CD4-positive, alpha-beta T cell treated with Interleukin-2 at 100 ng/mL for 4 hours (primary cell): ENCODE data around the gene DCLK1.
"Not testable (repeated sequence)": the region's sequence is repeated elsewhere in the genome, so short reads cannot be mapped to it uniquely, and the experiment has no call there.

Experiments used
- DNase-seq: peaks from one replicate; pipeline ENCODE4 v3.0.0-alpha.2; 2020; ENCODE audit warnings: low spot score

DCLK1 gene

DNA sequence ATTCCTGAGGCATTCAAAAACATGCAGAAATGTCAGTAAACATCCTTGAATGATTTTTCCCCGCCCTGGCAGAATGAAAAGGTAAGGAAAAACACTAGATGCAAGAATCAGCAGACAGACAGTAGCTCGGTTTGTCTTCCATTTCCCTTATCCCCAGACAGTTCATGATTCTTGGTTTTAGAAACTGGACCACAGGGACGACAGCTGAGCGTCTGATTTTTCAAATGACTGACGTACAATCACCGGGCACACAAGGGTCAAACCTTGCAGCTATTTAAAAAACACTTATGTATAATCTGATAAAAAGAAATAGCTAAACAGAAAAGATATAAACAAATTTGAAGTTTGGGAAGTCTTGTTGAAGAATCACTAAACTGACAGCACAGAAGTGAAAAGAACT is 47.1 kb downstream of the DCLK1 start:
- DNase-seq, result no peak

DNA sequence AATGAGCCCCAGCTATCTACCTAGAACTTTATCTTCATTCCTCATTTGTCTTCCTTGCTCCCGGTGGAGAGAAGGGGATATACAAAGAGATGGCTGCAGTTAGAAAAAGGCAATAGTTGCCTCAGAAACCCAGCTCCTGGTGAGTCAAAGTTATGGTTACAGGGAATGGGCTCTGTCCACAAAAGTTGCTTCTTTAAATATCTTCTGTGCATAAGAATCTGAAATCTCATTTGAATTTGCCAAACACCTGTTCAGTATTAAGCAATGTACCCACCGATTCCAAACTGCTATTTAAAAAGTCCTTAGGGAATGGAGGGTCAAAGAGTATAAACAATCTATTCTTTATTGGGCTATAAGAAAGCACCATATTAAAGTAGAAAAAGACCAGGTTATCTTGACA is 48.4 kb downstream of the DCLK1 start:
- DNase-seq, result no peak

DNA sequence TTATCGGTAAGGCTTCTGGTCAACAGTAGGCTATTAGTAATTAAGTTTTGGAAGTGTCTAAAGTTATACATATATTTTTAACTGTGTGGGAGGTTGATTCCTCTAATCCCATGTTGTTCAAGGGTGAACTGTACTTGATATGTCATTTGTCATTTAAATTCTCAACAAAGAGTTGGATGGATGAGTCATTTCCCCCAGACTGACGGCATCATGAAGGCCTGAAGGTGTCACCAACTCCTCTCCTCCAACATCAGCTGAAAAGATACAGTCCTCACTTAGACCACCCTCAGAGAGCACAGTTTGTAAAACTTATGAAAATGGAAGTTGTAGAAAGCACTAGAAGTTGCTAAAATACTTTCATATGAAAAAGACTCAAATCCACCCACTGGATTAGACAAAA is 48.8 kb downstream of the DCLK1 start:
- no peak for DNase-seq

DNA sequence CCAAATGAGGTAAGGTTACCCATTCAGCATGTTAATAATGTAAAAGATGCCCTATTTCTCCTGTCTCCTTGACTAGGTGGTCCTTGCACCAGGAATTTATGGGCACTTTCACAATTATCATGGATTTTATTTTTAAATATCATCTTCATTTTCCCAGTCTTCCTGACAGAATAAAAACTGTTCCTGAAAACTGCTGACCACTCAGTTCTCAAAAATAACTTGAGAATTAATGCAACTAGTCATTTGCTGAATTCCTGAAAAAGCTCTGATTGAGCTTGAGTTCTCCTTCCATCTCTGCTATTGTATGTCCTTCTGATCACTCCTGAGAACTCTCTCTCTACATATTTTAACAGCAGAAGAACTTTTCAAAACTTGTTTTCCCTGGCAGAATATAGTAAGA is 55.0 kb downstream of the DCLK1 start:
- DNase-seq, result no peak

DNA sequence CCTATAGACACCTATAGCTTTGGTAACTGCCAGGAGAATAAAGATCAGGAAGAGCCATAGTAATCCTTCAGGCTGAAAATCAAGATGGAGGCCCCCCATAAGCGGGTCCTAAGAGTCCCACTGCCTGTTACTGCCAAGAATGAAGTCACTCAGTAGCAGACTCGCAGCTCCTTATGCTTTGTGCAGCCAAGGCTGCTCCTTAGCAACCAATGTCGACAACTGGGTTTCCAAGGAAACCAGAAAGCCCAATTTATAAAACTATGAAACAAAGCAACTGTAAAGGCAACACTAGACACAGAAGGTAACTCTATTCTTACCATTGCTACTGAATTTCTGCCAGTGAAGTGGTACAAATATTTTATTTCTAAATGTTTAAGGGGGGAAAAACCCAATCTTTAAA is 56.5 kb downstream of the DCLK1 start:
- DNase-seq, result no peak

DNA sequence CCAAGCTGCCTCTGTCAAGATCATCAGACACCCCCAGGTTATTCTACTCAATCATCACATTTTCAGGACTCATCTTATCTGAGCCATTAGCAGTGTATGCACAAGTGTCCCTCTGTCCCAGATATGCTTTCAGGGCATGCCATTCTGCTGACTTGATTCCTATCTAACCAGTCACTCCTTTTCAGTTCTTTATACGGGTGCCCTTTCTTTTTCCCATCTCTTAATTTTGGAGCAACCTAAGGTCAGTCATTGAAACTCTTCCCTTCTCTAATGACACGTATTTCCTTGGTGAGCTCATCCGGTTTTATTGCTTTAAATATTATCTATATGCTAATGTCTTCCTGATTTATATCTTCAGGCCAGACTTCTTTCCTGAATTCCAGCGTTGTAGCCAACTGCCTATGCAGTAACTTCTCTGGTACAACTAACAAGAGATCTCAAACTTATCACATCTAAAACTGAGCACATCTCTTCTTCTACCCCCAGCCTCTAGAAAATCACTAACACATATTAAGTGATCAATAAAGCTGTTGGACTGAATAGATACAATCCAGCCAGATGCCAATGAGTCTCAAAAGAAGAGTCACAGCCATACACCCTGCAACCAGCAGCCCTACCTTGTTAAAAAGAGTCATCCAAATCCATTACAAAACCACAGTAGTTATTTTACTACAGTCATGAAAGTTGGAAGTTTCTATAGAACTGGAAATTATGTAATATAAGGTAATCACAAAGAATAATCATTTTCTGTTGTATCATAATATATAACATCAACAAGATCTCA is 58.8 kb downstream of the DCLK1 start:
- no peak for DNase-seq

DNA sequence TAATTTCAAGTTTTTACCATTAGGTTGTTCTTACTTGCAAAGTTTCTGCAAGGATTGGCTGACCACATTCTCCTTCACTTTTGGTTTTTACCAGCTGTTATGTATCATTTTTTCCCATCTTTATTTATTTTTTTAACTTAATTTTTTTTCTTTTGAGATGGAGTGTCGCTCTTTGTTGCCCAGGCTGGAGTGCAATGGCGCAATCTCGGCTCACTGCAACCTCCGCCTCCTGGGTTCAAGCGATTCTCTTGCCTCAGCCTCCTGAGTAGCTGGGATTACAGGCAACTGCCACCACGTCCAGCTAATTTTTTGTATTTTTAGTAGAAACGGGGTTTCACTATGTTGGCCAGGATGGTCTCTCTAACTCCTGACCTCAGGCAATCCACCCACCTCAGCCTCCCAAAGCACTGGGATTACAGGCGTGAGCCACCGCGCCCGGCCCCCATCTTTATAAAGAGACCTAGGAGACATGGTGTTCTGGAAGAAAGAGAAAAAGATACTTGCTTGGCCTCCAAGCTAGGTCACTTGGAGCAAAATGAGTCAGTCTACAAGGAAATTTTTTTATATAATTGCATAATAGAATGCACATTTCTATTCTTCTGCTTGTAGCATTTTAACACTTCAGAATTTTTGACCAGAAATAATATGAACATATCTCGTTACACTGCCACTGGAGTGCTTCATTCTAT is 60.5 kb downstream of the DCLK1 start:
- DNase-seq, result not testable (repeated sequence)

DNA sequence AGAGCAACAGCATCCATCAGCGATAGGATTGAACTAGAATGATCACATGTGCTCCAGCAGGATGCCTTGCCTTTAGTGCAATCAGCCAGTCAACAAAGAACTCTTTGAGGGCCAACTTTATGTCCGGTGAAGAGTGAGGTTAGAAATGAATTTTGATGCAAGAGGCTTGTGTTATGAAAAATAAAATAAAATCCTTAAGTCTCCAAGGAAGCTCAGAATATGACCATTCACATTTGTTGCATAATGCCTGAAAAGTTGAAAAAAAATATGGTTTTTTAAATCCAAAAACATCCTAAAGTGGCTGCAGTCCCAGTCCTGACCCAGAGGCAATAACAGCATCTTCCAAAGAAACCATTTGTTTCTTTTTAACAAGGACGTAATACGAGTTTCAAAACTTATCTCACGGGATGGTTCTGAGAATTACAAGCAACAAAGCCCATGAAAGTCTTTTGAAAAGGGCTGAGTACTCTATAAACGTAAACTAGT is 61.3 kb downstream of the DCLK1 start:
- DNase-seq, result no peak

DNA sequence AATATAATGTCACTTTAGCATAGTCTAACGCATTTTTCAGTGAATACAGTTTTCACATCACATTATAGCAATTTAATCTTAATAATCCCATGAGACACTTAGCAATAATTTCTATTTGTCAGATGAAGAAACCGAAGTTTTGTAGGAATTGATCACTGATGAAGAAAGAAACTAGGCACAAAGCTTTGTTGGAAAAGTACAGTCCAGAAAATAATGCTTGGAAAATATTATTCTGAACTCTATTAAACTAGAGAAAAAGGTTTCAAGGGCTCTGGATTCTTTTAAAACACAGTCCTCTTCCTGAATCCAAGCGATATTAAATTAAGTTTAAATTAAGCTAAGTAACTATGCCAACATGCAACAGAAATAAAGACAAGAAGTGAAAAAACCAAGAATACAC is 62.2 kb downstream of the DCLK1 start:
- no peak for DNase-seq

DNA sequence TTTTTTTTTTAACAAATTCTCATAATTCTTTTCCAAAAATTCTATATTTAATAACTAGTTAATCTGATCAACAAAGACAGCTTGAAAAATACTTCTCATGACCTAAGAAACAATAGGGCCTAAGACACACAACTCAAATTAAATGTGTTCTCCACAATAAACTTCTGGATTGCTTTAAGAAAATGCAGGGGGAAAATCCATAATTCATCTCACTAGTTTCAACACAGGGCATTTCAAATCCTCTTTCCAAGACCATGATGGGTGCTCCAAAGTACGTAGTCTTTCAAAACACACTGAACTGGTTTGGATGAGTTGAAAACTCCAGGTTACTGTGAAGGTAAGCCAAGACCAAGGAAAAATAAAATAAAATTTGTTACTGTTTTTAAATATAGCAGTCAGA is 62.6 kb downstream of the DCLK1 start:
- no peak for DNase-seq

DNA sequence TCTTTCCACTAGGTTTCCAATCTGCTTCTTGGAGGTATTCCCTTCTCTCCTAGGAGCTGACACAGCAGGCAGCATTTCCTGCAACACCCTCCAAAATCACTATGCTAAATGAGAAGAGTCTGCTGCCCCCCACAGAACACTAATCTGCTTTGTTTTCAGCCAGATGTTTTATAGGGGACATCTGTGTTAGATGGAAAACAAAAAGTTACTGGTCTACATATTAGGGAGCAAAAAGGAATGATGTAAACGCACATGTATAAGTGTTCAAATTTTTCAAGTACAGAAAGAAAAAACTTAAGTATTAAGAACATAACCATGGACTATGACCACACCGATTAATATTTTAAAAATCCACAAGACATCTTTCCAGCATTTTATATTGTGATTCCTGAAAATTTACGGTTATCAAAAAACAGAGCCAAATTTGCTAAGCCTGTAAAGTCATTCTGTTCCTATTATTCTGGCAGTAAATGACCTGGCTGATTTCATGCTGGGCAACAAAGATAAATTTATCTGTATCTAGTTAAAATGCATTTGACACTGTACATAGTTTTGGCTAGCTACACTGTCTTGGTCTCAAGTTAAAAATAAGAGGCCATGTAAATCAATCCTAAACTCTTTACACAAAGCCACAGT is 63.3 kb downstream of the DCLK1 start:
- no peak for DNase-seq

DNA sequence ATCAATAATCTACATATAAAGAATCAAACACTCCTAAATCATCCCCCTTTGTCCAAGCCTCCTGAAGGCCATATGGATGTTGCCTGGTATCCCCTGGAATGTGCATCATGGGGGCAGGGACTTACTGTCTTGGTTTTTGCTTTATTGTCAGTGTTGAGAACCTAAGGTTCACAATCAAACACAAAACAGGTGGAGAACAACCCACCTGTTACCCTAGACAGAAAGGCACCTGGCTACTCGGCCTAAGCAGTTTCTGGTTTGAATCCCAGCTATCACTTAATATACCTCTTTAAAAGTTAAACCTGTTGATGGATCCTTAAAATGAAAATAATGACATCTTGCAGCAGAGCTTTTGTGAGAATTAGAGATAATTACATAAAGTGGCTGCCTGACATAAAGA is 68.9 kb downstream of the DCLK1 start:
- no peak for DNase-seq

DNA sequence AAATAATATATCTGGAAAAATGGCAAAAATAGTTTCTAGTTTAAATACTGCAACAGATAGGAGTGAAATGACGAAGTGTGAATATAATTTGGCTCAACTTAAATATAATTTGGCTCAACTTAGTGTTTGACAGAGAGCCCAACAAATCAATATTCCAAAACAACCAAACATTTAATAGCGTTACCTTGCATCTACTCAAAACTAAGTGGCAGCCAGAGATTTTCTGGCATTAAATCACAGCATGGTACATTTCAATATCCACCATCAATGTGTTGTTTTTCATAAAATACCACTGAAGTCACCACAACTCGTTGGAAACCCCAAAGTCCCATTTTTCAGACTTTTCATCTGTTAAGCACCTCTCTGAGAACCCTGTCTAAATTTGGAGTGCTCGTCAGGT is 69.6 kb downstream of the DCLK1 start:
- no peak for DNase-seq

DNA sequence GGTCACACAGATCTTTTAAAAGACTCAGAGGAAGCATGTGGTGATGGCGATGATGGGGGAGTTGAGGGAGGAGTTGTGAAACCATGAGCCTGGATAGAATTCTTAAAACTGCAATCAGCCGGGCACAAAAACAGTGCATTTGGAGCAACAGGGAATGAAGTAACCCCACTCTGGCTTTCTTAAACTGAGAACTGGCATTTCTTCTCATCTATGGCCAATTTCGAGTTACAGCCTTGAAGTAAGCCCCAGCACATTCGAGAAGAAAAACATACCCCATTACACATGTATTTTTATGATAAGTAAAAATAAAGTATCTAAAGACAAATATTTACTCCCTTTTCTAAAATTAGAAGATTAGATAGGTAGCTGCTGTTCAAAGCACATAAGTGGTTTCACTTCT is 70.1 kb downstream of the DCLK1 start:
- no peak for DNase-seq

DNA sequence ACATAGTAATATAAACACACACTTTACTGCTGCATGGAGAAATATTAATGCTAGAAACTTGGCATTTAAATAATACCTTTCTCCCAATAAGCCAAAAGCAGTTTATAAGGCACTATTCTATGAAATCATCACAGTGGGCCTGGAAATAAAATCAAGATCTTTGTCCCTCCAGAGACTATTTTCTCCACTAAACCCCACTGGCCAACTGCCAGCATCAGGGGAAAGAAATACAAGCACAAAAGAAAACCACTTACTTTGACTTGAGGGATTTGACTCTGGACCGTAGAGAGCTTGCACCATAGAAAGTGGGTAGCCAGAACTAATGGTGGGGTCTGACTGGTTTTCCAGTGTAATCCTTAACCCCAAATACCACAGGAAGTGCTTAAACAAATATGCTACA is 71.9 kb downstream of the DCLK1 start:
- no peak for DNase-seq

DNA sequence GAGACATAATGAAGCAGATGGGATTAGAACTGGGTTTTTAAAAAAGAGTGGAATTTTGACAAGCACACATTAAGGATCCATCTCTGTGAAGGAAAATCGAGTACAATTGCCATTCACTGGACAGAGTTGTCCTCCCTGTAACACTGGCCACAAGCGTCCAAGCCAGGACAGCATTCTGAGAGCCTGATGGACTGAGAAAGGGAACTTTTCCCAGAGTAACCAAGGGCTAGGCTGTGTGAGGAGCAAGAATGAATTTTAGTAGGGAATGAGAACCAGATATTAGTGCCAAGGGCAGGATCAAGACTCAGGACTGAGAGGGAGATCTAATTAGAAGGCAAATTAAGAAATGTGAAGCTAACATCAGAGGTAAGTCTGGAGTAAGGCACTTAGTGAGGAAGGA is 73.1 kb downstream of the DCLK1 start:
- no peak for DNase-seq

DNA sequence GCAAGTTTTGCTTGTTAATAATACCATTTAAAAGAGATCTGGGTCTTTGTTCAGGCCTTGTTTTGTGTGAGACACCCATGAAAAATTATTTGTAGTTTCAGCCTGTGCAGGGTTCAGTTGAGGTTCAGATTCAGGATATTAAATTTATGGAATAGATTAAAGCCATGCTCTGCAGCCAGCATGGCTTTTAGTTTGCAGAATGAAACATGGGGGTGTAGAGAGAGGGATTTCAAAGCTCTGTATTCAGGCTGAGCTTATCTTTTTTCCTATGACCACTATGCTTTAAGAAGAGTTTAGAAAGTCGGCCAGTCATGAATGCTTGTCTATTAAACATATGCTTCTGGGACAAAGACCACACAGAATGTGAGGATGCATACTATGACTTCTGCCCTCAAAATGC is 73.6 kb downstream of the DCLK1 start:
- DNase-seq, result no peak

DNA sequence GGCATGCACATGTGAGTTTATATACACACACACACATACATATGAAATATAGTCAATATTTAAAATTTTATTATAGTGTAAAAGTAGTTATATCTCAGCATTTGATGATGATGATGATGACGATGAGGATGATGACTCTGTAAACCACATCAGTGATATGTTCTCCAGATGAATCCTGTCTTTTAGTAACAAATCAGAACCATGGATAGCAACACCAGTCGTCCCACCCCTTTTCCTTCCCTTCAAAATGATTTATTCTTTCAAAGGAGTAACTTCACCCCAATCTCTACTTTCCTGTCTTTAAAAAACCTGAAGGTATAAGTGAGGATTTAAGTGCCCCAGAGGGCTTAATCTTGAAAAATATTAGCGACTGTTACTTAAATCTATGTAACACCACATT is 74.1 kb downstream of the DCLK1 start:
- DNase-seq, result no peak

DNA sequence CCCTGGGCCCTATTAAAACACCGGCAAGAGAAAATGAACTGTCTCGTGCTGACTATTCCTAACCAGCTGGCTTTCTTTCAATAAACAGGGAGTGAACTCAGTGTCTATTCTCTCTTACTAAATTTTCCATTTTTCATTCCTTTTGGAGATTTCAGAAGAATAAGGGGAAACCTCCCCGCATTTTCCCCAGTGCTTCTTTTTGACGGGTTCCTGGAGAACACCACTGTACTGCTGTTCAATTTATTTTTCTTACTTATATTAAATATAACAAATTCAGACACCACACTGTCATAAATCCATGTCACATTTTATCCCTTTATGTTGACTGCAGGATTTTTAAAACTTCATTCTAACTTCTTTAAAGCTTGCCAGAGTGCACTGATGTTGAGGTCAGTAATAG is 75.8 kb downstream of the DCLK1 start:
- no peak for DNase-seq

DNA sequence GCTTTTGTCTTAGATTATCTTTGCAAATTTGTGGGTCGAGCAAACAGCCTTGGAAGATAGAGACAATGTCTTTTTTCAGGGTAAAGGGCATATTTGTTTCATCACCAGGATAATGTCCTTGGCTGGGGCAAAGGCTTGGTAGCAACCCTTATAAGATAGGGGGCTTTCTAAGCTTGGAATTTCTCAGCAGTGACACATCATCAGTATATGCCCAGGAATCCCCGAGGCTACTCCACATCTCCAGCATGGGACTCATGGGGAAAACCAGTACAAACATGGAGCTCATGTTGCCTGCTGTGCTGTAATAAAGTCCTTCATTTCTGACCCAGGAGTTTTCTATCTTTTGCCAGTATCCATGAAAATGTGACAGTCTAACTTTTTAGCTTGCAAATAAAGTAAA is 77.1 kb downstream of the DCLK1 start:
- DNase-seq, result no peak

DNA sequence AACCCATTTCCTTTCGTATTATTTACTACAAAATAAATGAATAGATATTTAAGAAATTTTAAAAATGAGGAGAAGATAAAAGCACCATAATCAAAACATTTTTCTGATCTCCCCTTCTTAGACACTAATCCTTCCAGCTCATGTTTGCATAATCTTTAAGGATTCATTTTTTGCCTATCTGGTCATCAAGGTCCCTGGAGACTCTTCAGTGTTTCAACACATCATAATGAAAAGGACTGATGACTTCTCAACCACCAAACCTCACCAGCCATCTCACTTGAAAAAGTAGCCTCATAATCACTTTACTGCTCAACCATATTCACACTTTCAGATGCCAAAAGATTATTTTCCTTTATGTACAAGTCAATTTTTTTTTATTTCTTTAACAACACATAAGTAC is 80.1 kb downstream of the DCLK1 start:
- no peak for DNase-seq

DNA sequence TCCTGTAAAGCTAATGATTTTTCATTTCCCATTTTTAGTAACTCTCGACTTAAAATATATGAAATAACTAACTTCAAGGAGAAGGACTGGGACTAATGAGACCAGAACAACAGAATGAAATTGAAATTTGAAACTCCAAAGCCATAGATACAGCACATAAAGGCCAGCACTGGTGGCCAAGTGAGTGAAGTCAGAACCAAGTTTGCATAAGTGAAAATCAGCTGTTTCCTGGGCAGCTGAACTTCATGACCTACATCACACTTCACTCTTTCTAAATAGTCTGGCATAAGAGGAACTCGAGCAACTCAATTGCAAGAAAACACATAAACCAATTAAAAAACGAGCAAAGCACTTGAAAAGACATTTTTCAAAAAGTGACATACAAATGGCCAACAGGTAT is 84.5 kb downstream of the DCLK1 start:
- no peak for DNase-seq

DNA sequence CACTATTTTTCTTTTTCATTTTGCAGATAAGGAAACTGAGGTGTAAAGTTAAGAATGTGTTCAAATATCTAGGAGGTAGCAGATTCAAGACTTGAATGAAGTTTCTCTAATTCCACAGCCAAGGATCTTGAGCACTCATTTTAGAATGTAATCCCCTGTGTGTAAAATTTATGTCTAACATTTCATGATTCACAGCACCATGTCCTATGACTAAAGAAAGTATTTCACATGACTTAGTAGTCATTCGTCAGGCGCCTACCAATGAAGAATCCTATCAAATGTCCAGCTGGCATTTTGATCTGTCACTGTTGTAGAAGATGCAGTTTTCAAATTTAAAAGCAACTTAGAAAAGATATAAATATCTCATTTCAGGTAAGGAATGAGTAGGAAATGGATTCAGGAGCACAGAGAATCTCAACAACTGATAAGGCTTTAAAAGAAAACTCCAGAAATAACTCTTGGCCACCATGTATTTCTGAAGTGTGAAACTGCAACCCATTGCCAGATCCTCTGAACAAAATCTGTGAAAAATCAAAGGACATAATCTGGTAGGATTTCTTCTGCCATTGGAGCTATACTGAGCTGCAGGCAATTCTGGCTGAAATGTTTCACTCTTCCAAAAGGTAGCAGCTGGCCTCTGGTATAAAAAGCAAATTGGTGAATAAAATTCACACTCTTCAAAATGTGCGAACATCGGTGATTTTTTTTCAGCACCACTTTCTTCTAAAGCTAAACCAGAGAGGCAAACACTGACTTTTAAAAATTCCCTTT is 92.2 kb downstream of the DCLK1 start:
- no peak for DNase-seq
